ENCODE measurements around the gene AKTIP. TPM values are rescaled to one million over a fixed set of nuclear protein-coding genes. Genes with fewer than 3 reads are reported as not detected.

The AKTIP gene
- total RNA-seq, 1 donor from 2014 or later, result 24.0 TPM

DNA sequence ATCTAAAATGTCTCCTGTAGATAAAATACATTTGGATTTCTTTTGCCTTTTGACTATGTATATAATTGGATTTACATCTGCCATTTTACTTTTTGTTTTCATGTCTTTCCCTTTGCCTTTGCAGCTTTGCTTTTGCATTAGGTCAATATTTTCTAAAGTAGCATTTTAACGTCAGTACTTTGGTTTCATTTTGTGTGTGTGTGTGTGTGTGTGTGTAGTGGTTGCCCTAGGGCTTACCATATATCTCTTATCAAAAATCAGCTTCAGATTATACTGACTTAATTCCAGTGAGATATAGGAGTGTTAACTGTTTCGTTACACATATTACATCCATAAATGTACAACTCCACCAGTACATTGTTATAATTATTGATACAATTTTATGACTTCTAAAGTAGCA lies 26.1 kb downstream of the AKTIP start:
- no peak overlapping the region for H3K4me3 ChIP-seq
- no peaks in the 10 kb centered on the region for H4K20me1 ChIP-seq (ENCODE audit: low read depth)
- no peaks in the 10 kb centered on the region for H3K9me3 ChIP-seq (ENCODE audit: low read depth)
- H3K9ac ChIP-seq, result no peak overlapping the region
- Mint-ChIP-seq H3K36me3 (peaks cover 53% of the 10 kb centered on the region), H3K4me3 (no peak overlapping the region), H3K4me1 (no peaks in the 10 kb centered on the region), H3K27me3 (ENCODE audit: insufficient read depth, low read depth) (no peaks in the 10 kb centered on the region), H3K27ac (no peak overlapping the region), H3K9me3 (no peaks in the 10 kb centered on the region)
- no peaks in the 10 kb centered on the region for H3K4me1 ChIP-seq
- DNase-seq (ENCODE audit: low spot score), result no peak
- no peaks in the 10 kb centered on the region for H3K27me3 ChIP-seq
- no peaks in the 10 kb centered on the region for H3F3A ChIP-seq (ENCODE audit: low read depth)
- no peak overlapping the region for H3K27ac ChIP-seq
- H3K79me2 ChIP-seq (ENCODE audit: low read depth), result no peaks in the 10 kb centered on the region
- TF ChIP-seq EZH2 (IDR thresholded peaks at IDR 0.05) (no peak), EZH2phosphoT487 (IDR thresholded peaks at IDR 0.05) (no peak)
- TF ChIP-seq, protein P1, sequence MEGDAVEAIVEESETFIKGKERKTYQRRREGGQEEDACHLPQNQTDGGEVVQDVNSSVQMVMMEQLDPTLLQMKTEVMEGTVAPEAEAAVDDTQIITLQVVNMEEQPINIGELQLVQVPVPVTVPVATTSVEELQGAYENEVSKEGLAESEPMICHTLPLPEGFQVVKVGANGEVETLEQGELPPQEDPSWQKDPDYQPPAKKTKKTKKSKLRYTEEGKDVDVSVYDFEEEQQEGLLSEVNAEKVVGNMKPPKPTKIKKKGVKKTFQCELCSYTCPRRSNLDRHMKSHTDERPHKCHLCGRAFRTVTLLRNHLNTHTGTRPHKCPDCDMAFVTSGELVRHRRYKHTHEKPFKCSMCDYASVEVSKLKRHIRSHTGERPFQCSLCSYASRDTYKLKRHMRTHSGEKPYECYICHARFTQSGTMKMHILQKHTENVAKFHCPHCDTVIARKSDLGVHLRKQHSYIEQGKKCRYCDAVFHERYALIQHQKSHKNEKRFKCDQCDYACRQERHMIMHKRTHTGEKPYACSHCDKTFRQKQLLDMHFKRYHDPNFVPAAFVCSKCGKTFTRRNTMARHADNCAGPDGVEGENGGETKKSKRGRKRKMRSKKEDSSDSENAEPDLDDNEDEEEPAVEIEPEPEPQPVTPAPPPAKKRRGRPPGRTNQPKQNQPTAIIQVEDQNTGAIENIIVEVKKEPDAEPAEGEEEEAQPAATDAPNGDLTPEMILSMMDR (IDR thresholded peaks at IDR 0.05), result no peak
- no peak overlapping the region for H3K4me2 ChIP-seq
- H3K36me3 ChIP-seq, result peaks cover 8% of the 10 kb centered on the region
- H2AFZ ChIP-seq (replicated peaks), result no peak overlapping the region

DNA sequence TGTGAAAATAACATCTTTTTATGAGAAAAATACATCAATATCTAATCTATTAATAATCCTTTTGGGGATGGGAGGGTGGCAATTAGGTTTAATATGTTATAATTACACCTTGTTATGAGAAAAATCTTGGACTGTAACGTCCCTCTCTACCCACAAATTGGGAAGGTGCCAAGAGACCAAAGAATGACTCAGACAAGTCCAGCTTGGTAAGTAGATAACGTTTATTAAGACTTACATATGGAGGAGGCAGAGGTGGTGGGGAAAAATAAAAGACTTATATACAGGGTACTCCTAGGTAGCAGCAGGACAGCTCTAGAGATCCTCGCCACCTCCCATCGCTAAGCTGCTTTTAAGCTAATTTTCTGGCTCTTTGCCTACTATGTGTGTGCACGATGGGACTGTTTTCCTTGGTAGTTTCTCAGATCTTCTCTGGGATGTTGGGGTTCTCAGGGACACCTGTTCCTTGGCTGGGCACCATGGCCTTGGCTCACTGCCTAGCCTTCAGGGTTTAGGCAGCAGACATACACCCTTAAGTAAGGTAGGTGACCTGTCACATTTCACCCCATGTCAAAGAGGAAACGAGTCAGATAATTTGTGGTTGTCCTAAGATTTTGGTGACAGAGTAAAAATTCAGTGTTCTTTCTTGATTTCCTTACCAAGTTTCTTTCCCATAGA lies 37.3 kb downstream of the AKTIP start:
- no peaks in the 10 kb centered on the region for H4K20me1 ChIP-seq (ENCODE audit: low read depth)
- H3K9me3 ChIP-seq (ENCODE audit: low read depth), result no peaks in the 10 kb centered on the region
- Mint-ChIP-seq H3K27ac (peak overlapping the region; percentile 72), H3K4me1 (peaks cover 4% of the 10 kb centered on the region), H3K9me3 (no peaks in the 10 kb centered on the region), H3K4me3 (no peak overlapping the region), H3K27me3 (ENCODE audit: insufficient read depth, low read depth) (no peaks in the 10 kb centered on the region), H3K36me3 (peaks cover 18% of the 10 kb centered on the region)
- no peak overlapping the region for H2AFZ ChIP-seq (replicated peaks)
- H3K27ac ChIP-seq, result no peak overlapping the region
- no peaks in the 10 kb centered on the region for H3K4me1 ChIP-seq
- peaks cover 21% of the 10 kb centered on the region for H3K36me3 ChIP-seq
- H3K4me3 ChIP-seq, result no peak overlapping the region
- H3K4me2 ChIP-seq, result no peak overlapping the region
- H3K27me3 ChIP-seq, result no peaks in the 10 kb centered on the region
- H3F3A ChIP-seq (ENCODE audit: low read depth), result no peaks in the 10 kb centered on the region
- no peak for DNase-seq (ENCODE audit: low spot score)
- no peak overlapping the region for H3K9ac ChIP-seq
- TF ChIP-seq, protein P1 (IDR thresholded peaks at IDR 0.05), result no peak
- TF ChIP-seq EZH2phosphoT487 (IDR thresholded peaks at IDR 0.05) (no peak), EZH2 (IDR thresholded peaks at IDR 0.05) (no peak)
- H3K79me2 ChIP-seq (ENCODE audit: low read depth), result no peaks in the 10 kb centered on the region

DNA sequence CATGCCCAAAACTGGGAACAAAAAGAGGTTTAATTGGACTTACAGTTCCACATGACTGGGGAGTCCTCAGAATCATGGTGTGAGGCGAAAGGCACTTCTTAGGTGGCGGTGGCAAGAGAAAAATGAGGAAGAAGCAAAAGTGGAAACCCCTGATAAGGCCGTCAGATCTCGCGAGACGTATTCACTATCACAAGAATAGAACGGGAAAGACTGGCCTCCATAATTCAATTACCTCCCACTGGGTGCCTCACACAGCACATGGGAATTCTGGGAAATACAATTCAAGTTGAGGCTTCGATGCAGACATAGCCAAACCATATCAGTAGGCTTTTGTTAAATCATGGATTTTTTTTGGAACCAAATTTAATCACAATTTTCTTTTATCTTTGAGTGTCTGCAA lies 44.4 kb downstream of the AKTIP start:
- Histone ChIP-seq H3K36me3 (peaks cover 13% of the 10 kb centered on the region), H3K4me1 (no peaks in the 10 kb centered on the region), H3K9ac (no peak overlapping the region), H3K79me2 (ENCODE audit: low read depth) (no peaks in the 10 kb centered on the region), H4K20me1 (ENCODE audit: low read depth) (no peaks in the 10 kb centered on the region), H2AFZ (replicated peaks) (no peak overlapping the region), H3K27ac (no peak overlapping the region), H3K4me2 (no peak overlapping the region), H3K27me3 (no peaks in the 10 kb centered on the region), H3K9me3 (ENCODE audit: low read depth) (no peaks in the 10 kb centered on the region), H3F3A (ENCODE audit: low read depth) (no peaks in the 10 kb centered on the region), H3K4me3 (no peak overlapping the region)
- no peaks in the 10 kb centered on the region for H3K27me3 Mint-ChIP-seq (ENCODE audit: insufficient read depth, low read depth)
- H3K4me3 Mint-ChIP-seq, result no peak overlapping the region
- no peaks in the 10 kb centered on the region for H3K9me3 Mint-ChIP-seq
- no peak for DNase-seq (ENCODE audit: low spot score)
- H3K27ac Mint-ChIP-seq, result no peak overlapping the region
- TF ChIP-seq, protein P1 (IDR thresholded peaks at IDR 0.05), result no peak
- TF ChIP-seq EZH2 (IDR thresholded peaks at IDR 0.05) (no peak), EZH2phosphoT487 (IDR thresholded peaks at IDR 0.05) (no peak)
- peaks cover 37% of the 10 kb centered on the region for H3K36me3 Mint-ChIP-seq
- no peaks in the 10 kb centered on the region for H3K4me1 Mint-ChIP-seq

Measured in neural progenitor cell (in vitro differentiated cells).